ENCODE results near the gene MUC6. TPM values are rescaled to one million over a fixed set of nuclear protein-coding genes. Genes with fewer than 3 reads are reported as not detected.
A peak's percentile ranks its signal among the peaks of the same experiment; 100 is the strongest.

The MUC6 gene
- total and polyA plus RNA-seq, 8 donors = 25.5 to 239 (median 94.3) TPM

- Histone ChIP-seq H3K4me3 (no peak overlapping the region), H3K36me3 (no peaks in the 10 kb centered on the region), H3K27me3 (no peaks in the 10 kb centered on the region), H3K4me1 (no peaks in the 10 kb centered on the region), H3K9me3 (no peaks in the 10 kb centered on the region), H3K27ac (no peak overlapping the region)
- peak in 2 of 6 donors; percentile 26 to 70 for DNase-seq
- no peak for ATAC-seq
- intact Hi-C loops (cut with DNase I) = no loop called here
- FAIRE-seq = no peak
- TF ChIP-seq, protein P1, sequence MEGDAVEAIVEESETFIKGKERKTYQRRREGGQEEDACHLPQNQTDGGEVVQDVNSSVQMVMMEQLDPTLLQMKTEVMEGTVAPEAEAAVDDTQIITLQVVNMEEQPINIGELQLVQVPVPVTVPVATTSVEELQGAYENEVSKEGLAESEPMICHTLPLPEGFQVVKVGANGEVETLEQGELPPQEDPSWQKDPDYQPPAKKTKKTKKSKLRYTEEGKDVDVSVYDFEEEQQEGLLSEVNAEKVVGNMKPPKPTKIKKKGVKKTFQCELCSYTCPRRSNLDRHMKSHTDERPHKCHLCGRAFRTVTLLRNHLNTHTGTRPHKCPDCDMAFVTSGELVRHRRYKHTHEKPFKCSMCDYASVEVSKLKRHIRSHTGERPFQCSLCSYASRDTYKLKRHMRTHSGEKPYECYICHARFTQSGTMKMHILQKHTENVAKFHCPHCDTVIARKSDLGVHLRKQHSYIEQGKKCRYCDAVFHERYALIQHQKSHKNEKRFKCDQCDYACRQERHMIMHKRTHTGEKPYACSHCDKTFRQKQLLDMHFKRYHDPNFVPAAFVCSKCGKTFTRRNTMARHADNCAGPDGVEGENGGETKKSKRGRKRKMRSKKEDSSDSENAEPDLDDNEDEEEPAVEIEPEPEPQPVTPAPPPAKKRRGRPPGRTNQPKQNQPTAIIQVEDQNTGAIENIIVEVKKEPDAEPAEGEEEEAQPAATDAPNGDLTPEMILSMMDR (IDR thresholded peaks at IDR 0.05) = no peak
- WGBS, 2 donors = 88 to 93% methylated on average over 45 to 46 of the region's 46 CpGs
Observed at GRCh38 chr11:1026641-1027482, 9.7 kb downstream of the MUC6 start.

GRCh38 chr11:1026163-1026450 is 10.4 kb downstream of the MUC6 start:
- H3K4me1 ChIP-seq = no peaks in the 10 kb centered on the region
- no peak for FAIRE-seq
- no peak overlapping the region for H3K4me3 ChIP-seq
- H3K27me3 ChIP-seq = no peaks in the 10 kb centered on the region
- H3K36me3 ChIP-seq = no peaks in the 10 kb centered on the region
- no peaks in the 10 kb centered on the region for H3K9me3 ChIP-seq
- ATAC-seq = no peak
- TF ChIP-seq, protein P1 (IDR thresholded peaks at IDR 0.05) = no peak
- 91 to 95% methylated on average over 13 to 14 of the region's 14 CpGs for WGBS, 2 donors
- no peak overlapping the region for H3K27ac ChIP-seq
- DNase-seq = peak in 1 of 6 donors; percentile 74
- intact Hi-C loops (cut with DNase I) = no loop called here

DNA sequence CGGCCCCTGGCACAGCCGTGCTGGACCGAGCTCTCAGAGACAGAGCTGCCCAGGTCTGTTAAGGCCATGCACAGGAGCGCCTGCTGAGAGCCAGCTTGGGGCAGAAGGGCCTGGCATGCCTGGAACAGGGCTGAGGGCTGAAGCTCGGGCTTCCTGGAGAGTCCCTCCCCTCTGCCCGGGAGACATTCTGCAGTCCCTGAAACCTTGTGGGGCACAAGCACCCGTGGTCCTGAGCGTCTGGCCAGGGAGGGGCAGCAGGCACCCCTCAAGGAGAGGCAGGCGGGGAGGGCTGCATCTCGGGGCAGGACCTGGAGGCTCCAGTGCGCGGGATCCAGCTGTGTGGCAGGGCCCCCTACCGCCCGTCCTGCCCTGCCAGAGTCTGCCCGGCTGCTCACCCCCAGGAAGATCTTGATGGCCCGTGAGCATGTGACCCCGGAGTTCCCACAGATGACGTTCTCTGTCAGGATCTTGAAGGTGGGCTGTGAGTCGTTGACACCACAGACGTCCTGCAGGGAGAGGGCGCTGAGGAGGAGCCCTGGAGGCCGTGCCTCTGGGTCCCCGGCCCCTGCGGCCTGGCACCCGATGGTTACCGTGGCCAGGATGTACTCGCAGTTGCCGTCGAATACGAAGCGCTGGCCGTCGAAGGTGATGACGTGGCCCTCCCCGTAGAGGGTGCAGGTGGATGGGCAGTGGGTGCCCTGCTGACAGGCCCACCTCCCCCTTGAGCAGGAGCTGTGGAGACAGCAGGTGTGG is 10.9 kb downstream of the MUC6 start:
- Histone ChIP-seq H3K4me1 (no peaks in the 10 kb centered on the region), H3K27ac (no peak overlapping the region), H3K9me3 (no peaks in the 10 kb centered on the region), H3K4me3 (no peak overlapping the region), H3K36me3 (no peaks in the 10 kb centered on the region), H3K27me3 (no peaks in the 10 kb centered on the region)
- FAIRE-seq (no peak), ATAC-seq (no peak), DNase-seq (peak in 1 of 6 donors; percentile 79)
- WGBS, 2 donors = 85 to 87% methylated on average over 30 to 35 of the region's 35 CpGs
- intact Hi-C loops (cut with DNase I) = no loop called here
- TF ChIP-seq, protein P1 (IDR thresholded peaks at IDR 0.05) = no peak

- no peaks in the 10 kb centered on the region for H3K36me3 ChIP-seq
- WGBS, 2 donors = 89 to 92% methylated on average over 48 of the region's 48 CpGs
- no peaks in the 10 kb centered on the region for H3K9me3 ChIP-seq
- no peaks in the 10 kb centered on the region for H3K27me3 ChIP-seq
- DNase-seq (peak in 2 of 6 donors; percentile 24 to 76), ATAC-seq (no peak), FAIRE-seq (no peak)
- TF ChIP-seq, protein P1 (IDR thresholded peaks at IDR 0.05) = no peak
- H3K27ac ChIP-seq = no peak overlapping the region
- no peak overlapping the region for H3K4me3 ChIP-seq
- intact Hi-C loops (cut with DNase I) = no loop called here
- H3K4me1 ChIP-seq = no peaks in the 10 kb centered on the region
Observed at GRCh38 chr11:1024597-1025409, 11.7 kb downstream of the MUC6 start.
